ENCODE measurements around the gene ACOX1.

- TF ChIP-seq EZH2 (IDR thresholded peaks at IDR 0.05; ENCODE audit: insufficient read depth, poor library complexity, severe bottlenecking) (no peak), EZH2phosphoT487 (IDR thresholded peaks at IDR 0.05; ENCODE audit: insufficient read depth, low read depth) (no peak)
Measured at GRCh38 chr17:76009969-76010661, 31.1 kb upstream of the ACOX1 start.

Data from GM23248 (cell line).